Lung (tissue), 12 donors: ENCODE data around the gene ACVR1B. TPM values are rescaled to one million over a fixed set of nuclear protein-coding genes. Genes with fewer than 3 reads are reported as not detected.
A peak's percentile ranks its signal among the peaks of the same experiment; 100 is the strongest.

Experiments used
- ATAC-seq: fragments of 200-7000 bp; cut with Tn5 transposase; one replicate; pipeline ENCODE4 v1.9.1; 2020; ENCODE audit warnings: moderate number of reproducible peaks; ENCODE audit not compliant: insufficient read depth, low FRiP score
- DNase-seq, 3 donors: peaks; one replicate each; pipeline ENCODE4 v3.0.0-alpha.2; 2013 to 2017
- H3K27ac ChIP-seq, 2 donors: one replicate each; pipeline ENCODE4 v1.5.1; 2013; ENCODE audit warnings: mild to moderate bottlenecking in 2 of 2, moderate library complexity in 2 of 2, control low read depth in 1 of 2, inconsistent platforms in 1 of 2, low read depth in 1 of 2, low read length in 1 of 2
- H3K27me3 ChIP-seq, 3 donors: one replicate each; pipeline ENCODE4 v1.5.1; 2013; ENCODE audit warnings: low read length in 2 of 3; ENCODE audit not compliant: control insufficient read depth in 3 of 3, insufficient read depth in 3 of 3
- H3K36me3 ChIP-seq, 4 donors: one replicate each; pipeline ENCODE4 v1.5.1; 2013; ENCODE audit warnings: low read length in 4 of 4, mild to moderate bottlenecking in 1 of 4, moderate library complexity in 1 of 4; ENCODE audit not compliant: control insufficient read depth in 4 of 4, insufficient read depth in 4 of 4
- H3K4me1 ChIP-seq, 5 donors: one replicate each; pipeline ENCODE4 v1.5.1; 2013; ENCODE audit warnings: low read length in 5 of 5, mild to moderate bottlenecking in 2 of 5, moderate library complexity in 1 of 5; ENCODE audit not compliant: control insufficient read depth in 5 of 5, insufficient read depth in 5 of 5
- H3K4me3 ChIP-seq: one replicate; pipeline ENCODE4 v1.5.1; 2013; ENCODE audit warnings: mild to moderate bottlenecking, control low read depth, moderate library complexity
- H3K9ac ChIP-seq, 2 donors: one replicate each; pipeline ENCODE4 v1.5.1; 2013; ENCODE audit warnings: low read length in 2 of 2, control low read depth in 1 of 2; ENCODE audit not compliant: insufficient read depth in 1 of 2
- H3K9me3 ChIP-seq, 4 donors: one replicate each; pipeline ENCODE4 v1.5.1; 2013; ENCODE audit warnings: low read length in 3 of 4, mild to moderate bottlenecking in 1 of 4, moderate library complexity in 1 of 4; ENCODE audit not compliant: control insufficient read depth in 4 of 4, insufficient read depth in 3 of 4
- WGBS, 2 donors: extraction: QIAGEN DNeasy Blood & Tissue Kit; methylation state at CpG; one replicate each; pipeline ENCODE4 v1.1.7; 2013; 5-methylcytosine and 5-hydroxymethylcytosine counted together
- polyA plus RNA-seq, 2 donors: library from polyadenylated mRNA; stranded (reverse); fragments of 200-250 nt; gene quantifications; one replicate each; pipeline ENCODE4 v1.2.1, GENCODE V29; 2013
- total RNA-seq, 2 donors: library from RNA; depleted of rRNA in 1 of 2; stranded (reverse); fragments of >200 nt in 1 of 2; gene quantifications; one replicate each; pipeline ENCODE4 v1.2.1, GENCODE V29; 2014 to 2021
- TF ChIP-seq, protein P1 (sequence below): IDR thresholded peaks from 2 replicates; pipeline ENCODE4 v1.5.1; 2012; ENCODE audit warnings: mild to moderate bottlenecking; ENCODE audit errors: control extremely low read depth, extremely low read depth
- donor health status: control.
- donor health status: control.
- donor health status: Bipolar disorder and iron deficiency.
- donor health status: healthy.
- donor health status: DM: yes; HTN: yes; CAD: no.

Gene ACVR1B
- total and polyA plus RNA-seq, 4 donors: 14.0 to 41.7 (median 21.0) TPM

DNA sequence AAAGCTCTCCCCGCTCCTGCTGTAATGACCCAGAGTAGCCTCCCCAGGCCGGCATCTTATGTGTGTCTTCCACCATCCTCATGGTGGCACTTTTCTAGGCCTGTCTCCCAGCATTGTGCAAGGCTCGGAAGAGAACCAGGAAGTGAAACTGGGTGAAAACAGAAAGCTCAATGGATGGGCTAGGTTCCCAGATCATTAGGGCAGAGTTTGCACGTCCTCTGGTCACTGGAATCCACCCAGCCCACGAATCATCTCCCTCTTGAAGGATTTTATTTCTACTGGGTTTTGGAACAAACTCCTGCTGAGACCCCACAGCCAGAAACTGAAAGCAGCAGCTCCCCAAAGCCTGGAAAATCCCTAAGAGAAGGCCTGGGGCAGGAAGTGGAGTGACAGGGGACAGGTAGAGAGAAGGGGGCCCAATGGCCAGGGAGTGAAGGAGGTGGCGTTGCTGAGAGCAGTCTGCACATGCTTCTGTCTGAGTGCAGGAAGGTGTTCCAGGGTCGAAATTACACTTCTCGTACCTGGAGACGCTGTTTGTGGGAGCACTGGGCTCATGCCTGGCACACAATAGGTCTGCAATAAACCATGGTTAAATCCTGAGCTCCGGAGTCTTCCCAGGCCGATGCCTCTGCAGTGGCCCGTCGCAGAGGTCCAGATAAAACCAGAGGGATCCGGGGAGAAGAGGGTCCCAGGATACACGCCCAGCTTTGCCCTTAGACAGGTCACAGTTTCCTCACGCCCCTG, 28.6 kb upstream of the ACVR1B start:
- Histone ChIP-seq H3K36me3 (peaks cover 0 to 7% (median 3%) of the 10 kb centered on the region in 4 donors), H3K9ac (no peak overlapping the region), H3K4me3 (no peak overlapping the region), H3K9me3 (no peaks in the 10 kb centered on the region), H3K27ac (peak overlapping the region; percentile 42 to 58), H3K27me3 (no peaks in the 10 kb centered on the region), H3K4me1 (peaks cover 0 to 34% (median 3%) of the 10 kb centered on the region in 5 donors)
- TF ChIP-seq, protein P1, sequence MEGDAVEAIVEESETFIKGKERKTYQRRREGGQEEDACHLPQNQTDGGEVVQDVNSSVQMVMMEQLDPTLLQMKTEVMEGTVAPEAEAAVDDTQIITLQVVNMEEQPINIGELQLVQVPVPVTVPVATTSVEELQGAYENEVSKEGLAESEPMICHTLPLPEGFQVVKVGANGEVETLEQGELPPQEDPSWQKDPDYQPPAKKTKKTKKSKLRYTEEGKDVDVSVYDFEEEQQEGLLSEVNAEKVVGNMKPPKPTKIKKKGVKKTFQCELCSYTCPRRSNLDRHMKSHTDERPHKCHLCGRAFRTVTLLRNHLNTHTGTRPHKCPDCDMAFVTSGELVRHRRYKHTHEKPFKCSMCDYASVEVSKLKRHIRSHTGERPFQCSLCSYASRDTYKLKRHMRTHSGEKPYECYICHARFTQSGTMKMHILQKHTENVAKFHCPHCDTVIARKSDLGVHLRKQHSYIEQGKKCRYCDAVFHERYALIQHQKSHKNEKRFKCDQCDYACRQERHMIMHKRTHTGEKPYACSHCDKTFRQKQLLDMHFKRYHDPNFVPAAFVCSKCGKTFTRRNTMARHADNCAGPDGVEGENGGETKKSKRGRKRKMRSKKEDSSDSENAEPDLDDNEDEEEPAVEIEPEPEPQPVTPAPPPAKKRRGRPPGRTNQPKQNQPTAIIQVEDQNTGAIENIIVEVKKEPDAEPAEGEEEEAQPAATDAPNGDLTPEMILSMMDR: no peak
- DNase-seq (peak; percentile 46 to 85 (median 65)), ATAC-seq (peak; percentile 35)
- 43 to 51% methylated on average over 16 of the region's 16 CpGs for WGBS, 2 donors

DNA sequence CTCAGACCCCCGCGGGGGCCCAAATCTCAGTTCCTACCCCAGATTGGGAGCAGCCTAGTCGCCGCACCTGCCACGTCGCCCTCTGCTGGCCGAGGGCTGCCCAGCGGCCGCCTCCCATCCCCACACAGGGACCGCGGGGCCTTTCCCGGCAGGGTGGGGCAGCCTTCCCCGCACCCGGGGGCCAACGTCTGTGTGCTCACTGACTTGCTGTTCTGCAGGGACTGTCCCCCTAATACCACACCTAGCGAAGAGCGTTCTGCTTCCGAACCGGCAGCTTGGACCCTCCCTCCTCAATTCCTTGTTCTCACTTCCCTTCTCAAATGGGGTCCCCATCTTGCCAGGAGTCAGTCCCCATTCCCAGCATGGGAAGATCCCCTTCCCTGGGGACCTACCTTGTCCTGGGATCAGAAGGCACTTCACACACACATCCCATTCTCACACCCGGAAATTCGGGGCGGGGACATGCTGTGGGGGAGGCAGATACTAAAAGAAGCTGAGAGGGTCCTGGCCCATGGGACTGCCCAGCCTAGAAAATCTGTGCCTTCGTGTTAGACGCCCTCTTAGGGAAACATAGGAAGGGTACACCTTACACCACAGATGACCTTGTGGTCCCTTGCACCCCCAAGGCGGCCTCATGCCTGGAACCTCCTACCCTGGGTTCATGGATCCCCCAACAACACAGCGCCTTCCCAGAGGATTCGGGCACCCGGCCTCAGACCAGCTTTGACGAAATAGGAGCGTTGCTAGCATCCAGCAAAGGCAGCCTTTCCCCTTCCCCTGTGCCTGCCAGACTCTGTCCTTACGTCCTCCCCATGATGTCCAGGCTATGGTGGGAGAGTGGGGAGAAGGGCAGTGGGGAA, 27.8 kb upstream of the ACVR1B start:
- Histone ChIP-seq H3K4me3 (no peak overlapping the region), H3K27ac (peak overlapping the region in 1 of 2 donors; percentile 58), H3K9me3 (no peaks in the 10 kb centered on the region), H3K36me3 (peaks cover 0 to 7% (median 2%) of the 10 kb centered on the region in 4 donors), H3K9ac (no peak overlapping the region), H3K27me3 (no peaks in the 10 kb centered on the region), H3K4me1 (peaks cover 0 to 28% (median 3%) of the 10 kb centered on the region in 5 donors)
- DNase-seq (peak in 1 of 3 donors; percentile 38), ATAC-seq (peak; percentile 23)
- TF ChIP-seq, protein P1: peak; percentile 65
- 24% methylated on average over 31 of the region's 31 CpGs for WGBS, 2 donors

DNA sequence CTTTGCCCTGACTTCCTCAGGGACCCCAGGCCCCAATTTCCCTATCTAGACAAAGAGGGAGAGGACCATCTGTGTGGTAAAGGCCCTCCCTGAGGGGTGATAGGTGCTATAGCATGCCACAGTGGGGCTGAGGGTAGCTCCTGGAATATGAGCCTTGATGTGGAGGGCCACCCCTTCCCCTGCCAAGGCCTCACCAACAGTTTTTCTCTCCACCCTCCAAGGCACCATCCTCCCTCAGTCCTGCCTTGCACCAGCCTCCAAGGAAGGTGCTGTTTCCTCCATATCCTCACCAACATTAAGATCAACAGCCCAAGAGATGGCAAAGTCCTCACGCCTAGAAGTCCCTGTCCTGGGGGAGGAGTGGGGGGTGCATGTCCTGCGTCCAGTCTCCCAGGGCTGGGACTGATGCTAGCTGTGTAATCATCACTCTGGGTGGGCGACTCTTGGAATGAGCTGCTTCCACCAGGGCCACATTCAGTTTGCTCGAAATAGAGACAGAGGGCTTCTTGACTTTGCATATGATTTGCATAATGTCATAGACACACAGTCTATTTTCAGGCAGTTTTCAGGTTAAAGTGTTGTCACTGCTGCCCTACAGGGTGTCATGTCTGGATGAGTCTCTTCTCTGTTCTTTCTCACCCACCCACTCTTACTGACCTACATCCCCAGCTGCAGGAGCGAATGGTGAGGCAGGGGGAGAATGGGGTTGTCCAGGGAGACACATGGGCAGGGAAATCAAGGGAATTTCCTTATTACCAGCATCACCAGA, 26.8 kb upstream of the ACVR1B start:
- no peaks in the 10 kb centered on the region for H3K9me3 ChIP-seq
- no peak overlapping the region for H3K9ac ChIP-seq
- ATAC-seq: no peak
- H3K27ac ChIP-seq: peak overlapping the region in 1 of 2 donors; percentile 48
- H3K4me1 ChIP-seq: peaks cover 0 to 28% (median 3%) of the 10 kb centered on the region in 5 donors
- TF ChIP-seq, protein P1: no peak
- H3K27me3 ChIP-seq: no peaks in the 10 kb centered on the region
- no peak for DNase-seq
- WGBS, 2 donors: 76 to 87% methylated on average over 5 of the region's 5 CpGs
- no peak overlapping the region for H3K4me3 ChIP-seq
- H3K36me3 ChIP-seq: peaks cover 0 to 3% (median 0%) of the 10 kb centered on the region in 4 donors
